HG02970 (cell line): ENCODE measurements around the gene PPL.
"Not testable (repeated sequence)": the region's sequence is repeated elsewhere in the genome, so short reads cannot be mapped to it uniquely, and the experiment has no call there.

Source experiments
- ATAC-seq: cut with Tn5 transposase; IDR thresholded peaks from one replicate; pipeline ENCODE4 v1.9.1; 2021; ENCODE audit warnings: mild to moderate bottlenecking, moderate library complexity, moderate number of reproducible peaks; ENCODE audit not compliant: unreplicated experiment, low FRiP score

Gene PPL

GRCh38 chr16:4958510-4959438, 21.8 kb upstream of the PPL start:
- ATAC-seq, result no peak

DNA sequence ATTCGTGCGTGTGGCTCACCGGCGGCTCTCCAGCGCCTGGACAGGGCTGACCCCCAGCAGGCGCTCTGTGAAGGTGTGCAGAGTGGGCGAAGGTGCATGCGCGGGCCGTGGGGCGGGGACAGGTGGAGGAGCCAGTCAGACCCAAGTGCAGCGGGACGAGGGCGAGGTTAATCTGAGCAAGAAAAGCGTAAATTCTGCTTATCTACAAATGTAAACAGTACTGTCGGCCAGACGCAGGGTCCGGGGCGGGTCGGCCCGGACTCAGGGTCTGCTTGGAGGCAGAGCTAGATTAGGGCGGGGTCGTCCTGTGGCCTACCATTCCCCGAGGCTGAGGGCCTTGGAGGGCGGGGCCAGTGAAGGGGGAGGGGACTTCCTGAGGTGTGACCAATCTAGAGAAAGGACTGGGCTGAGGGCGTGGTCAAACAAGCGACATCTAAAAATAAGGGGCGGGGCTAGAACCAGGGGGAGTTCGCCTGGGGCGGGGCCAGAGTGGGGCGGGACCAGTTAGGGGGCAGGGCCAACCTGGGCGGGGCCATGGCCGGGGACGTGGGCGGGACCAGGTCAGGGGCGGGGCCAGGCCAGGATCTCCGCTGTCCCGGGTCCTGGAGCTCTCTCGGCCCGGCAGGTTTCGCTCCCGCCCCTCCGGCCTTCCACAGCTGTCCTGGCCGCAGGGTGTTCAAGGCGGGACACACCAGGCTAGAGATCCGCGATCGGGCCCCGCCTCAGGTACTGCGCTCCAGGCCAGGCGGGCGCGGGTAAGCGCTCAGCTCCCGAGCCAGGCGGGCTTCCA, 21.0 kb upstream of the PPL start, which contains the start of gene SEC14L5:
Gene SEC14L5 (plus strand): TSS at position 611 of the 790 bp plus-strand sequence. CDS start 994 bp downstream, outside the sequence.
- peak; percentile 58 for ATAC-seq

DNA sequence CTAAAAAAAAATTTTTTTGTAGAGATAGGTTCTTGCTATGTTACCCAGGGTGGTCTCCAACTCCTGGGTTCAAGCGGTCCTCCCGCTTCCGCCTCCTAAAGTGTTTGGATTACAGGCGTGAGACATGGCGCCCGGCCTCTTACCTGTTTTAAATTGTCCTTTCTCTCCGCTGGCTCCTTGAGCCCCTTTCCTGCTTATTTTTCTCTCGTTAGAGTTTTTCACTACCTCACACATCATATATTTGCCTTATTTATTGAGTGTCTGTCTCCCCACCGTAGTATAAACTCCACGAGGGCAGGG, 20.4 kb upstream of the PPL start:
- ATAC-seq, result no peak

- ATAC-seq, result no peak
Observed at GRCh38 chr16:4954714-4955113, 17.8 kb upstream of the PPL start.

GRCh38 chr16:4951583-4951982, 14.6 kb upstream of the PPL start:
- not testable (repeated sequence) for ATAC-seq

DNA sequence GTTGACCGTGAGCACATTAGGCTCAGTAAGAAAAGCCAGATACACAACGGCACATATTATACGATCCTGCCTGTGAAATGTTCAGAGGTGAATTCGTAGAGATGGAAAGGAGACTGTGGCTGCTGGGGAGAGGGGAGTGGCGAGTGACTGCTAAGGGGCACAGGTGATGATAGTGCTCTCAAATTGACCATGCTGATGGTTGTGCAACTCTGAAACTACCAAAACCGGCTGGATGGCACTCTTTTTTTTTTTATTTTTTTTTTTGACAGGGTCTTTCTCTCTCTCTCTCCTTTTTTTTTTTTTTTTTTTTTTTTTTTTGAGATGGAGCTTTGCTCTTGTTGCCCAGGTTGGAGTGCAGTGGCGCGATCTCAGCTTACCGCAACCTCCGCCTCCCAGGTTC, 13.0 kb upstream of the PPL start:
- no peak for ATAC-seq

DNA sequence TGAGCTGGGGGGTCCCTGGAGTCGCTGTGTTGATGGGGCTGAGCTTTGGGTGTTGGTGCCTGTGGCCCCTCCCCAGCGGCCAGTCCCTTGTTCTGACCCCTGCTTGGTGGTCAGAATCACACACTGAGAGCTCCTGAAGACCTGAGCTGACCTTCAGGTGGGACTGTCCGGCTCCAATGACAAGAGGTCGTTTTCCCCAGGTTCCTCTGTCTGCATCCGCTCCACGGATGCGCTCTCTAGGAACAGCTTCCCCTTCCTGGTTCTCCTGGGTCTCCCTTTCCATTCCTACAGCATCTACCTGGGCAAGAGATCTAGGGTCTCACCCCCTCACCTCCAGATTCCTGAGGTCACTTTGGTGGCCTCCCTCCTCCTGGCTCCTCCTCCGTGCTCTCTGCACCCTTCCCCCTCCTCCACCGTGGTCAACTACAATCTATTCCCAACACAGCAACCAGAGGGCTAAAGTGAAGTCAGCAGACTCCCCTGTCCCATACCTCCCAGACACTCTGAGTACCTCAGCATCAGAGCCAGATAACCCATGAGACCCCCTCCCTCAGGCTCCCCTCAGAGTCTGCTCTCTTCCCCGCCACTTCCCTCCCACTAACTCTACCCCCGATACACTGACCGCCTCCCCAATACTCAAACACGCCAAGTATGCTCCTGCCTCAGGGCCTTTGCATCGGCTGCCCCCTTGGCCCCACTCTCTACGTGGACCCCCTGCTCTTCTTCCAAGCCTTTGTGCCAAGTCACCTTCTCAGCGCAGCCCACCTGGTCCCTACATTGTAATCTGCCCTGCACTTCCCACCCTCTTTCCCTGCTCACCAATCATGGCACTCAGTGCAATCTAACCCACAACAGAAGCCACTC, 12.2 kb upstream of the PPL start:
- ATAC-seq, result no peak

DNA sequence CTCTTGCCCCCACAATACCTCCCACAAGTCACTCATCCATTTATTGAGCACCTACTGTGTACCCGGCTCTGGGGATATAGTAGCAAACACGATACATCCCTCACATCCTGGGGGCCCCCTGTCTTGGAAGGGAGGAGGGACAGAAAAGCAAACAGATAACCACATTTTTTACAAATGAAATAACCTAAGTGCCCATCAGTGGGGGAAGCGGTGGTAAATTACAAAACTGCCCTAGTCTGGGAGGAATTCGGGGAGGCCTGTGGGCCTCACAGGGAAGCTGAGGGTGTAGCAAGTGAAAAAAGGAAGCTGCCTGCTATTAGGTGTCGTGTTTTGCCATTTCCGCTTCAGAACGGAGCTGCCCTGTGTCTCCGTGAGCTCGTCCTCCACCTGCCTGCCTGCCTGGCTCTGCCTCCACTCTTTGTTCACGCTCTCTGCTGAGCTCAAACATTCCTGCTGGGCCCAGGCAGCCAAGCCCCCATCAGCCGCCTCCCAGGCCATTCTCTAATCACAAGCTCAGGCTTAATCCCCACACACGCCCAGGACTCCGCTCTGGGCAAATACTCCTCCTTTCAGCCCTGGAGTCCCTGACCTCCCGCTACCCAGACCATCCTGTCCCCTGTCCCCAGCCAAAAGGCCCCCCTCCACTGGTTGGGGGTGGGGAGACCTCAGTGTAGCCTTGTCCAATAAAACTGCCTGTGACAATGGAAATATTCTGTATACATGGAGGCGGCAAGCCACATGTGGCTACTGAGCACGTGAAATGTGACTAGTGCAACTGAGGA, 11.0 kb upstream of the PPL start:
- no peak for ATAC-seq

GRCh38 chr16:4946917-4947316, 10.0 kb upstream of the PPL start:
- no peak for ATAC-seq

GRCh38 chr16:4945560-4946502, 8.9 kb upstream of the PPL start:
- no peak for ATAC-seq

GRCh38 chr16:4944333-4945281, 7.7 kb upstream of the PPL start:
- ATAC-seq, result no peak

GRCh38 chr16:4942481-4942880, 5.5 kb upstream of the PPL start:
- ATAC-seq, result no peak

DNA sequence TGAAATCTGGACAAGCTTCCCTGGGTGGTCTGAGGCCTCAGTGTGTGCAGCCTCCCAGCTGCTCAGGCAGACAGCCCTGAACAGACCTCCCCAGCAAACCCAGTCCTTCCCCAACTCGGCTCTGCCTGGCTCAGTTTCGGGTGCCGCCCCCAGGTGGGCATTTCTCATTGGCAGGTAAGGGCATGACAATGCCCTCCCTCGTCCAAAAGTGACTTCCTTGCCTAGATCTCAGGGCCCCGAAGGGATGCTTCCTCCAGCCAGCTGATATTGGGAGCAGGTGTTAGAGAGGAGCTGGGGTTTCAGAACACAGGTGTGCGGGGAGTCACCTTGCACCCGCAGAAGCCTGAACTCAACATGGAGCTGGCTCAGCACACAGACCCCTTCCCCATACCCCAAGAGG, 3.8 kb upstream of the PPL start:
- no peak for ATAC-seq

GRCh38 chr16:4938683-4939030, 1.7 kb upstream of the PPL start:
- no peak for ATAC-seq

GRCh38 chr16:4937782-4938682, 1.1 kb upstream of the PPL start:
- no peak for ATAC-seq

DNA sequence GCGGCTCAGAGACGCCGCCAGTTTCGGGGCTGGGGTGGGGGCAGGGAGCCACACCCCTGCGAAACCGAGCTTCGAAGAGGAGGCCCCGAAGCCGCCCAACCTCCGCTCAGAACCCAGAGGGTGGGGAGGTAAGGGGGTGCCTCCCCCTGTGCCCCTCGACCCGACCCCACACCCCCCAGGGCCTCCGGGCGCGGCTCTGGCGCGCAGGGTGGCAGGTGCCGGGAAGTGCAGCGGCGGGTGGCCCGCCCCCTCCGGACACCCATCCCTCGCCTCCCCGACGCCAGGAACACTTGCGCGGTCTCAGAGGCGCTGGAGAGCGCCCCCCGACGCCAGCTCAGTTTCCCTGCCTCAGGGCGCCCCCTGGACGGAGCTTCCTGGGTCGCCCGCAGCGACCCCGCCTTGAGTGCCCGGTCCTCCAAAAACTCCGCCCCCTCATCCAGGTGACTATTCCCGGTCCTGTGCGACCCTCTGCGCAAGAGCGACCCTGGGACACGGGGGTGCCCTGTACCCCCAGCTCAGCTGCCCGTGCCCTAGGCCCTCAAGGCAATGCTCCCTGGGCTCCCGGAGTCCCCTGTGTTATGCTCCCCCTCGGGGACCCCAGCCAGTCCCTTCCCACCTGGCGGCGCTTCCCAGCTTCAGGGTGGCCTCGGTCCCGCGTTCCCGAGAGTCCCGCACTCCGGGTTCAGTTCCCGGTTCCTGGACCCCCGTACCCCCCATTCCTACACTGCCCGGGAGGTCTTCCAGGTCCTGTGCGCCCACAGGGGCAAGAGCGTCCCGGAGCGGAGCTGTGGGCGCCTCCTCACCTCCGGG, 562 bp downstream of the PPL start:
- ATAC-seq, result no peak
